Hepatocyte (in vitro differentiated cells): ENCODE results near the gene KCNK4.

Experiments
- CTCF ChIP-seq: fragments of 200-600 bp; sonication (generic); IDR thresholded peaks from 2 replicates; pipeline ENCODE4 v1.5.1; 2016; ENCODE audit warnings: antibody characterized with exemption, mild to moderate bottlenecking; ENCODE audit not compliant: poor library complexity
- EZH2 ChIP-seq: fragments of 200-600 bp; sonication (generic); IDR thresholded peaks from 2 replicates; pipeline ENCODE4 v1.6.1; 2016; ENCODE audit warnings: antibody characterized with exemption, mild to moderate bottlenecking, borderline replicate concordance
- EZH2phosphoT487 ChIP-seq: fragments of 200-600 bp; sonication (generic); IDR thresholded peaks from one replicate; pipeline ENCODE4 v1.6.1; 2018; ENCODE audit warnings: antibody characterized with exemption, mild to moderate bottlenecking, low read depth, moderate library complexity; ENCODE audit not compliant: unreplicated experiment, severe bottlenecking

GRCh38 chr11:64284962-64285884 is 5.9 kb upstream of the KCNK4 start, which contains the start of gene GPR137:
- TF ChIP-seq CTCF: no peak
- TF ChIP-seq EZH2: no peak
- TF ChIP-seq EZH2phosphoT487: no peak
